ENCODE measurements around the gene CNOT2.

DNA sequence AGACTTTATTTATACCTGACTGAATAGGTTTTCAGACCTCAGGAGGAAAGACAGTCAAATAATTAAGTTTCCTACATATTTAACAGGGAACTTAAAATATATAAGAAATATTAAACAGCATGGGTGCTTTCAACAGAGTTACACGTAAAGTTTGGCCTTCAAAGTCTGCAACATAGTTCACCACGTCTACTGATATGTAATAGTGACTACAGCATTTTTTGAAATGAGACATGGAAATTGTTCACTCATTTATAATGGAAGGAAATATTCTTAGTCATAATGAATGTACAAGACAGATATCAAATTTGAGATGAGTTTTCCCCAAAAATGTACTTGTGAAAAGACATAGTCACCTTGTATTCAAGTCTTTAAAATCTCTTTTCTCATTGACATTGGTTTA, 66.1 kb downstream of the CNOT2 start:
- TF ChIP-seq, protein P1, sequence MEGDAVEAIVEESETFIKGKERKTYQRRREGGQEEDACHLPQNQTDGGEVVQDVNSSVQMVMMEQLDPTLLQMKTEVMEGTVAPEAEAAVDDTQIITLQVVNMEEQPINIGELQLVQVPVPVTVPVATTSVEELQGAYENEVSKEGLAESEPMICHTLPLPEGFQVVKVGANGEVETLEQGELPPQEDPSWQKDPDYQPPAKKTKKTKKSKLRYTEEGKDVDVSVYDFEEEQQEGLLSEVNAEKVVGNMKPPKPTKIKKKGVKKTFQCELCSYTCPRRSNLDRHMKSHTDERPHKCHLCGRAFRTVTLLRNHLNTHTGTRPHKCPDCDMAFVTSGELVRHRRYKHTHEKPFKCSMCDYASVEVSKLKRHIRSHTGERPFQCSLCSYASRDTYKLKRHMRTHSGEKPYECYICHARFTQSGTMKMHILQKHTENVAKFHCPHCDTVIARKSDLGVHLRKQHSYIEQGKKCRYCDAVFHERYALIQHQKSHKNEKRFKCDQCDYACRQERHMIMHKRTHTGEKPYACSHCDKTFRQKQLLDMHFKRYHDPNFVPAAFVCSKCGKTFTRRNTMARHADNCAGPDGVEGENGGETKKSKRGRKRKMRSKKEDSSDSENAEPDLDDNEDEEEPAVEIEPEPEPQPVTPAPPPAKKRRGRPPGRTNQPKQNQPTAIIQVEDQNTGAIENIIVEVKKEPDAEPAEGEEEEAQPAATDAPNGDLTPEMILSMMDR (conservative IDR thresholded peaks at IDR 0.05; ENCODE audit: low read depth in 2 of 2) = no peak
- TF ChIP-seq POLR2AphosphoS5 (IDR thresholded peaks at IDR 0.05; ENCODE audit: low read depth) (no peak), EZH2 (IDR thresholded peaks at IDR 0.05; ENCODE audit: low read depth, unreplicated experiment) (no peak), STAT1 (IDR thresholded peaks at IDR 0.05; ENCODE audit: unreplicated experiment) (no peak), EZH2phosphoT487 (IDR thresholded peaks at IDR 0.05; ENCODE audit: unreplicated experiment) (no peak), ZNF331 (CRISPR knock-in tag; IDR thresholded peaks at IDR 0.05; ENCODE audit: low read depth) (no peak), CREB1 (CRISPR knock-in tag; IDR thresholded peaks at IDR 0.05; ENCODE audit: low read depth) (no peak)
- TF ChIP-seq, protein P2, sequence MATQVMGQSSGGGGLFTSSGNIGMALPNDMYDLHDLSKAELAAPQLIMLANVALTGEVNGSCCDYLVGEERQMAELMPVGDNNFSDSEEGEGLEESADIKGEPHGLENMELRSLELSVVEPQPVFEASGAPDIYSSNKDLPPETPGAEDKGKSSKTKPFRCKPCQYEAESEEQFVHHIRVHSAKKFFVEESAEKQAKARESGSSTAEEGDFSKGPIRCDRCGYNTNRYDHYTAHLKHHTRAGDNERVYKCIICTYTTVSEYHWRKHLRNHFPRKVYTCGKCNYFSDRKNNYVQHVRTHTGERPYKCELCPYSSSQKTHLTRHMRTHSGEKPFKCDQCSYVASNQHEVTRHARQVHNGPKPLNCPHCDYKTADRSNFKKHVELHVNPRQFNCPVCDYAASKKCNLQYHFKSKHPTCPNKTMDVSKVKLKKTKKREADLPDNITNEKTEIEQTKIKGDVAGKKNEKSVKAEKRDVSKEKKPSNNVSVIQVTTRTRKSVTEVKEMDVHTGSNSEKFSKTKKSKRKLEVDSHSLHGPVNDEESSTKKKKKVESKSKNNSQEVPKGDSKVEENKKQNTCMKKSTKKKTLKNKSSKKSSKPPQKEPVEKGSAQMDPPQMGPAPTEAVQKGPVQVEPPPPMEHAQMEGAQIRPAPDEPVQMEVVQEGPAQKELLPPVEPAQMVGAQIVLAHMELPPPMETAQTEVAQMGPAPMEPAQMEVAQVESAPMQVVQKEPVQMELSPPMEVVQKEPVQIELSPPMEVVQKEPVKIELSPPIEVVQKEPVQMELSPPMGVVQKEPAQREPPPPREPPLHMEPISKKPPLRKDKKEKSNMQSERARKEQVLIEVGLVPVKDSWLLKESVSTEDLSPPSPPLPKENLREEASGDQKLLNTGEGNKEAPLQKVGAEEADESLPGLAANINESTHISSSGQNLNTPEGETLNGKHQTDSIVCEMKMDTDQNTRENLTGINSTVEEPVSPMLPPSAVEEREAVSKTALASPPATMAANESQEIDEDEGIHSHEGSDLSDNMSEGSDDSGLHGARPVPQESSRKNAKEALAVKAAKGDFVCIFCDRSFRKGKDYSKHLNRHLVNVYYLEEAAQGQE (IDR thresholded peaks at IDR 0.05; ENCODE audit: unreplicated experiment) = no peak
- TF ChIP-seq, protein P3, sequence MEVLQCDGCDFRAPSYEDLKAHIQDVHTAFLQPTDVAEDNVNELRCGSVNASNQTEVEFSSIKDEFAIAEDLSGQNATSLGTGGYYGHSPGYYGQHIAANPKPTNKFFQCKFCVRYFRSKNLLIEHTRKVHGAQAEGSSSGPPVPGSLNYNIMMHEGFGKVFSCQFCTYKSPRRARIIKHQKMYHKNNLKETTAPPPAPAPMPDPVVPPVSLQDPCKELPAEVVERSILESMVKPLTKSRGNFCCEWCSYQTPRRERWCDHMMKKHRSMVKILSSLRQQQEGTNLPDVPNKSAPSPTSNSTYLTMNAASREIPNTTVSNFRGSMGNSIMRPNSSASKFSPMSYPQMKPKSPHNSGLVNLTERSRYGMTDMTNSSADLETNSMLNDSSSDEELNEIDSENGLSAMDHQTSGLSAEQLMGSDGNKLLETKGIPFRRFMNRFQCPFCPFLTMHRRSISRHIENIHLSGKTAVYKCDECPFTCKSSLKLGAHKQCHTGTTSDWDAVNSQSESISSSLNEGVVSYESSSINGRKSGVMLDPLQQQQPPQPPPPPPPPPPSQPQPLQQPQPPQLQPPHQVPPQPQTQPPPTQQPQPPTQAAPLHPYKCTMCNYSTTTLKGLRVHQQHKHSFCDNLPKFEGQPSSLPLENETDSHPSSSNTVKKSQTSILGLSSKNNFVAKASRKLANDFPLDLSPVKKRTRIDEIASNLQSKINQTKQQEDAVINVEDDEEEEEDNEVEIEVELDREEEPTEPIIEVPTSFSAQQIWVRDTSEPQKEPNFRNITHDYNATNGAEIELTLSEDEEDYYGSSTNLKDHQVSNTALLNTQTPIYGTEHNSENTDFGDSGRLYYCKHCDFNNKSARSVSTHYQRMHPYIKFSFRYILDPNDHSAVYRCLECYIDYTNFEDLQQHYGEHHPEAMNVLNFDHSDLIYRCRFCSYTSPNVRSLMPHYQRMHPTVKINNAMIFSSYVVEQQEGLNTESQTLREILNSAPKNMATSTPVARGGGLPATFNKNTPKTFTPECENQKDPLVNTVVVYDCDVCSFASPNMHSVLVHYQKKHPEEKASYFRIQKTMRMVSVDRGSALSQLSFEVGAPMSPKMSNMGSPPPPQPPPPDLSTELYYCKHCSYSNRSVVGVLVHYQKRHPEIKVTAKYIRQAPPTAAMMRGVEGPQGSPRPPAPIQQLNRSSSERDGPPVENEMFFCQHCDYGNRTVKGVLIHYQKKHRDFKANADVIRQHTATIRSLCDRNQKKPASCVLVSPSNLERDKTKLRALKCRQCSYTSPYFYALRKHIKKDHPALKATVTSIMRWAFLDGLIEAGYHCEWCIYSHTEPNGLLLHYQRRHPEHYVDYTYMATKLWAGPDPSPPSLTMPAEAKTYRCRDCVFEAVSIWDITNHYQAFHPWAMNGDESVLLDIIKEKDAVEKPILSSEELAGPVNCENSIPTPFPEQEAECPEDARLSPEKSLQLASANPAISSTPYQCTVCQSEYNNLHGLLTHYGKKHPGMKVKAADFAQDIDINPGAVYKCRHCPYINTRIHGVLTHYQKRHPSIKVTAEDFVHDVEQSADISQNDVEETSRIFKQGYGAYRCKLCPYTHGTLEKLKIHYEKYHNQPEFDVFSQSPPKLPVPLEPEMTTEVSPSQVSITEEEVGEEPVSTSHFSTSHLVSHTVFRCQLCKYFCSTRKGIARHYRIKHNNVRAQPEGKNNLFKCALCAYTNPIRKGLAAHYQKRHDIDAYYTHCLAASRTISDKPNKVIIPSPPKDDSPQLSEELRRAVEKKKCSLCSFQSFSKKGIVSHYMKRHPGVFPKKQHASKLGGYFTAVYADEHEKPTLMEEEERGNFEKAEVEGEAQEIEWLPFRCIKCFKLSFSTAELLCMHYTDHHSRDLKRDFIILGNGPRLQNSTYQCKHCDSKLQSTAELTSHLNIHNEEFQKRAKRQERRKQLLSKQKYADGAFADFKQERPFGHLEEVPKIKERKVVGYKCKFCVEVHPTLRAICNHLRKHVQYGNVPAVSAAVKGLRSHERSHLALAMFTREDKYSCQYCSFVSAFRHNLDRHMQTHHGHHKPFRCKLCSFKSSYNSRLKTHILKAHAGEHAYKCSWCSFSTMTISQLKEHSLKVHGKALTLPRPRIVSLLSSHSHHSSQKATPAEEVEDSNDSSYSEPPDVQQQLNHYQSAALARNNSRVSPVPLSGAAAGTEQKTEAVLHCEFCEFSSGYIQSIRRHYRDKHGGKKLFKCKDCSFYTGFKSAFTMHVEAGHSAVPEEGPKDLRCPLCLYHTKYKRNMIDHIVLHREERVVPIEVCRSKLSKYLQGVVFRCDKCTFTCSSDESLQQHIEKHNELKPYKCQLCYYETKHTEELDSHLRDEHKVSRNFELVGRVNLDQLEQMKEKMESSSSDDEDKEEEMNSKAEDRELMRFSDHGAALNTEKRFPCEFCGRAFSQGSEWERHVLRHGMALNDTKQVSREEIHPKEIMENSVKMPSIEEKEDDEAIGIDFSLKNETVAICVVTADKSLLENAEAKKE (CRISPR knock-in tag; IDR thresholded peaks at IDR 0.05) = no peak
- TF ChIP-seq, protein P4, sequence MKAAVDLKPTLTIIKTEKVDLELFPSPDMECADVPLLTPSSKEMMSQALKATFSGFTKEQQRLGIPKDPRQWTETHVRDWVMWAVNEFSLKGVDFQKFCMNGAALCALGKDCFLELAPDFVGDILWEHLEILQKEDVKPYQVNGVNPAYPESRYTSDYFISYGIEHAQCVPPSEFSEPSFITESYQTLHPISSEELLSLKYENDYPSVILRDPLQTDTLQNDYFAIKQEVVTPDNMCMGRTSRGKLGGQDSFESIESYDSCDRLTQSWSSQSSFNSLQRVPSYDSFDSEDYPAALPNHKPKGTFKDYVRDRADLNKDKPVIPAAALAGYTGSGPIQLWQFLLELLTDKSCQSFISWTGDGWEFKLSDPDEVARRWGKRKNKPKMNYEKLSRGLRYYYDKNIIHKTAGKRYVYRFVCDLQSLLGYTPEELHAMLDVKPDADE (IDR thresholded peaks at IDR 0.05) = no peak
